GM21619 (cell line): ENCODE measurements around the gene ABCC1.
"Not testable (repeated sequence)": the region's sequence is repeated elsewhere in the genome, so short reads cannot be mapped to it uniquely, and the experiment has no call there.

Experiments
- ATAC-seq: cut with Tn5 transposase; IDR thresholded peaks from one replicate; pipeline ENCODE4 v1.9.1; 2021; ENCODE audit not compliant: unreplicated experiment

The ABCC1 gene

GRCh38 chr16:16136588-16136987 lies 187.2 kb downstream of the ABCC1 start:
- no peak for ATAC-seq

- ATAC-seq: no peak
Observed at GRCh38 chr16:16137110-16137509, 187.7 kb downstream of the ABCC1 start.

- no peak for ATAC-seq
Observed at GRCh38 chr16:16138034-16138635, 188.7 kb downstream of the ABCC1 start.

- no peak for ATAC-seq
Observed at GRCh38 chr16:16139061-16139460, 189.6 kb downstream of the ABCC1 start.

- no peak for ATAC-seq
Observed at GRCh38 chr16:16139806-16140205, 190.4 kb downstream of the ABCC1 start.

- no peak for ATAC-seq
Observed at GRCh38 chr16:16140537-16140936, 191.1 kb downstream of the ABCC1 start.

- ATAC-seq: no peak
Observed at GRCh38 chr16:16141141-16141540, 191.7 kb downstream of the ABCC1 start.

GRCh38 chr16:16141784-16142396 lies 192.5 kb downstream of the ABCC1 start:
- ATAC-seq: no peak

GRCh38 chr16:16143038-16143763 lies 193.8 kb downstream of the ABCC1 start:
- ATAC-seq: no peak

GRCh38 chr16:16143931-16144330 lies 194.5 kb downstream of the ABCC1 start:
- ATAC-seq: no peak

- no peak for ATAC-seq
Observed at GRCh38 chr16:16144416-16144815, 195.0 kb downstream of the ABCC1 start.

GRCh38 chr16:16145286-16145685 lies 195.9 kb downstream of the ABCC1 start:
- ATAC-seq: no peak

- no peak for ATAC-seq
Observed at GRCh38 chr16:16146380-16147315, 197.2 kb downstream of the ABCC1 start.

GRCh38 chr16:16147316-16147999 lies 198.0 kb downstream of the ABCC1 start:
- no peak for ATAC-seq

GRCh38 chr16:16148000-16148599 lies 198.7 kb downstream of the ABCC1 start:
- not testable (repeated sequence) for ATAC-seq

GRCh38 chr16:16148755-16149154 lies 199.3 kb downstream of the ABCC1 start:
- no peak for ATAC-seq

- ATAC-seq: no peak
Observed at GRCh38 chr16:16149710-16150116, 200.3 kb downstream of the ABCC1 start.

GRCh38 chr16:16150117-16150877 lies 200.9 kb downstream of the ABCC1 start:
- no peak for ATAC-seq

- ATAC-seq: no peak
Observed at GRCh38 chr16:16150878-16151152, 201.4 kb downstream of the ABCC1 start.

- no peak for ATAC-seq
Observed at GRCh38 chr16:16151315-16151714, 201.9 kb downstream of the ABCC1 start.
